HG03135 (cell line): Measurements from ENCODE around the gene MRPL42.
"Not testable (repeated sequence)": the region's sequence is repeated elsewhere in the genome, so short reads cannot be mapped to it uniquely, and the experiment has no call there.

Experiments
- ATAC-seq: cut with Tn5 transposase; IDR thresholded peaks from one replicate; pipeline ENCODE4 v1.9.1; 2021; ENCODE audit warnings: mild to moderate bottlenecking, moderate library complexity; ENCODE audit not compliant: unreplicated experiment

The MRPL42 gene

GRCh38 chr12:93467351-93468007, at the start of gene MRPL42:
Gene MRPL42, plus strand, starts transcription at chr12:93467514. Its CDS starts 1,772 bp downstream, at chr12:93469286.
- peak; percentile 82 for ATAC-seq

- ATAC-seq = no peak
Measured at GRCh38 chr12:93417967-93418480, 49.3 kb upstream of the MRPL42 start.

- ATAC-seq = no peak
Measured at GRCh38 chr12:93419388-93420034, 47.8 kb upstream of the MRPL42 start.

- ATAC-seq = no peak
Measured at GRCh38 chr12:93422050-93422449, 45.3 kb upstream of the MRPL42 start.

GRCh38 chr12:93425736-93426411, 41.4 kb upstream of the MRPL42 start:
- ATAC-seq = no peak

- no peak for ATAC-seq
Measured at GRCh38 chr12:93426412-93426805, 40.9 kb upstream of the MRPL42 start.

GRCh38 chr12:93427779-93428564, 39.3 kb upstream of the MRPL42 start:
- no peak for ATAC-seq

GRCh38 chr12:93429448-93429847, 37.9 kb upstream of the MRPL42 start:
- ATAC-seq = no peak

GRCh38 chr12:93429852-93430251, 37.5 kb upstream of the MRPL42 start:
- ATAC-seq = no peak

- no peak for ATAC-seq
Measured at GRCh38 chr12:93430280-93430679, 37.0 kb upstream of the MRPL42 start.

- ATAC-seq = not testable (repeated sequence)
Measured at GRCh38 chr12:93432031-93432430, 35.3 kb upstream of the MRPL42 start.

- ATAC-seq = no peak
Measured at GRCh38 chr12:93434256-93434865, 33.0 kb upstream of the MRPL42 start.

- ATAC-seq = no peak
Measured at GRCh38 chr12:93438266-93439050, 28.9 kb upstream of the MRPL42 start.

GRCh38 chr12:93440043-93440835, 27.1 kb upstream of the MRPL42 start:
- ATAC-seq = no peak

- no peak for ATAC-seq
Measured at GRCh38 chr12:93441081-93441616, 26.2 kb upstream of the MRPL42 start.

GRCh38 chr12:93441617-93442410, 25.5 kb upstream of the MRPL42 start, which contains the start of gene UBE2N:
Gene UBE2N, minus strand, starts transcription at chr12:93441947. Its CDS starts 63 bp downstream, at chr12:93441884.
- peak; percentile 78 for ATAC-seq

GRCh38 chr12:93442411-93443340, 24.6 kb upstream of the MRPL42 start:
- no peak for ATAC-seq
